Lower leg skin (tissue), 3 donors: Measurements from ENCODE around the gene BTBD1.

ENCODE experiments used
- CTCF ChIP-seq, 3 donors: fragments of 450-650 bp; IDR thresholded peaks; one replicate each; pipeline ENCODE4 v1.5.1; 2016; ENCODE audit warnings: antibody characterized with exemption in 3 of 3, mild to moderate bottlenecking in 3 of 3, moderate library complexity in 2 of 3
- POLR2A ChIP-seq, 2 donors: fragments of 450-650 bp; IDR thresholded peaks; one replicate each; pipeline ENCODE4 v1.6.1; 2016 to 2017; ENCODE audit warnings: antibody characterized with exemption in 2 of 2, mild to moderate bottlenecking in 1 of 2, moderate library complexity in 1 of 2

- no peak for TF ChIP-seq CTCF (IDR thresholded peaks at IDR 0.05)
- TF ChIP-seq POLR2A (IDR thresholded peaks at IDR 0.05), result no peak
These were observed 90.0 kb downstream of the BTBD1 start for GRCh38 chr15:82977076-82977475.
